HFF-Myc (cell line): ENCODE measurements around the gene APPL2.

Source experiments
- DNase-seq: peaks from one replicate; pipeline ENCODE4 v3.0.0-alpha.2; 2011; ENCODE audit warnings: low read depth; ENCODE audit errors: extremely low read depth
- H3K4me3 ChIP-seq: replicated peaks from 2 replicates; pipeline ENCODE4 v1.5.1; 2011; ENCODE audit warnings: low read depth, mild to moderate bottlenecking, control low read depth, low read length
- CTCF ChIP-seq: IDR thresholded peaks from 2 replicates; pipeline ENCODE4 v1.5.1; 2012; ENCODE audit warnings: mild to moderate bottlenecking, low read depth, low read length, control low read depth; ENCODE audit errors: missing control alignments

APPL2 gene

GRCh38 chr12:105270671-105271255 lies 34.8 kb upstream of the APPL2 start:
- TF ChIP-seq CTCF: no peak
- no peak for DNase-seq
- H3K4me3 ChIP-seq: no peak overlapping the region

- DNase-seq: no peak
- H3K4me3 ChIP-seq: no peak overlapping the region
- no peak for TF ChIP-seq CTCF
Measured at GRCh38 chr12:105267711-105268110, 31.7 kb upstream of the APPL2 start.

- no peak for DNase-seq
- no peak for TF ChIP-seq CTCF
- H3K4me3 ChIP-seq: no peak overlapping the region
Measured at GRCh38 chr12:105264771-105265170, 28.8 kb upstream of the APPL2 start.

- H3K4me3 ChIP-seq: no peak overlapping the region
- no peak for TF ChIP-seq CTCF
- DNase-seq: no peak
Measured at GRCh38 chr12:105262461-105263184, 26.6 kb upstream of the APPL2 start.

- no peak for DNase-seq
- H3K4me3 ChIP-seq: no peak overlapping the region
- no peak for TF ChIP-seq CTCF
Measured at GRCh38 chr12:105261010-105261409, 25.0 kb upstream of the APPL2 start.

GRCh38 chr12:105259226-105259625 lies 23.3 kb upstream of the APPL2 start:
- DNase-seq: no peak
- TF ChIP-seq CTCF: no peak

More at GRCh38 chr12:105259226-105259625, 23.3 kb upstream of the APPL2 start:
- H3K4me3 ChIP-seq: no peak overlapping the region
